Peyer's patch (tissue), 4 donors: Measurements from ENCODE around the gene PLEKHH1.

ENCODE experiments used
- CTCF ChIP-seq, 6 experiments: fragments of 450-650 bp in 4 of 6; fragments of 200-600 bp in 2 of 6; sonication (generic) in 1 of 6; IDR thresholded peaks; one replicate each; pipeline ENCODE4 v1.5.1; 2017 to 2019; ENCODE audit warnings: antibody characterized with exemption in 6 of 6, mild to moderate bottlenecking in 3 of 6, moderate library complexity in 1 of 6
- POLR2A ChIP-seq, 2 donors: fragments of 450-650 bp; IDR thresholded peaks; one replicate each; pipeline ENCODE4 v1.5.1; 2017; ENCODE audit warnings: antibody characterized with exemption in 2 of 2, mild to moderate bottlenecking in 2 of 2, moderate library complexity in 2 of 2

GRCh38 chr14:67503331-67503730, 29.8 kb upstream of the PLEKHH1 start:
- TF ChIP-seq POLR2A (IDR thresholded peaks at IDR 0.05) (no peak), CTCF (IDR thresholded peaks at IDR 0.05) (no peak)
